GM19025 (cell line): ENCODE measurements around the gene SLC22A23.

Experiments
- ATAC-seq: cut with Tn5 transposase; IDR thresholded peaks from one replicate; pipeline ENCODE4 v1.9.1; 2021; ENCODE audit warnings: mild to moderate bottlenecking, low read depth, moderate library complexity; ENCODE audit not compliant: unreplicated experiment

SLC22A23 gene

GRCh38 chr6:3290149-3290930 lies 166.5 kb downstream of the SLC22A23 start:
- ATAC-seq: no peak

- no peak for ATAC-seq
Measured at GRCh38 chr6:3289664-3290055, 167.2 kb downstream of the SLC22A23 start.

GRCh38 chr6:3288711-3289663 lies 167.9 kb downstream of the SLC22A23 start:
- no peak for ATAC-seq

GRCh38 chr6:3287976-3288707 lies 168.7 kb downstream of the SLC22A23 start:
- no peak for ATAC-seq

- no peak for ATAC-seq
Measured at GRCh38 chr6:3287308-3287707, 169.5 kb downstream of the SLC22A23 start.

GRCh38 chr6:3286641-3287171 lies 170.1 kb downstream of the SLC22A23 start:
- no peak for ATAC-seq

GRCh38 chr6:3285732-3286131 lies 171.1 kb downstream of the SLC22A23 start:
- ATAC-seq: no peak

- no peak for ATAC-seq
Measured at GRCh38 chr6:3285049-3285639, 171.7 kb downstream of the SLC22A23 start.

- no peak for ATAC-seq
Measured at GRCh38 chr6:3284436-3284876, 172.4 kb downstream of the SLC22A23 start.

GRCh38 chr6:3283641-3284435 lies 173.0 kb downstream of the SLC22A23 start:
- ATAC-seq: no peak

GRCh38 chr6:3283241-3283640 lies 173.6 kb downstream of the SLC22A23 start:
- no peak for ATAC-seq

- no peak for ATAC-seq
Measured at GRCh38 chr6:3282476-3283236, 174.2 kb downstream of the SLC22A23 start.

- no peak for ATAC-seq
Measured at GRCh38 chr6:3281631-3282475, 175.0 kb downstream of the SLC22A23 start.

- no peak for ATAC-seq
Measured at GRCh38 chr6:3280866-3281465, 175.9 kb downstream of the SLC22A23 start.

GRCh38 chr6:3280091-3280490 lies 176.8 kb downstream of the SLC22A23 start:
- ATAC-seq: no peak

- ATAC-seq: no peak
Measured at GRCh38 chr6:3278691-3279090, 178.2 kb downstream of the SLC22A23 start.

- ATAC-seq: no peak
Measured at GRCh38 chr6:3277851-3278416, 178.9 kb downstream of the SLC22A23 start.
